GM12874 (cell line): ENCODE results near the gene PRRC2A.

ENCODE experiments used
- CTCF ChIP-seq: IDR thresholded peaks from 2 replicates; pipeline ENCODE4 v1.5.1; 2011; ENCODE audit warnings: low read depth, mild to moderate bottlenecking, control low read depth, low read length, moderate library complexity; ENCODE audit not compliant: insufficient read depth

The PRRC2A gene

DNA sequence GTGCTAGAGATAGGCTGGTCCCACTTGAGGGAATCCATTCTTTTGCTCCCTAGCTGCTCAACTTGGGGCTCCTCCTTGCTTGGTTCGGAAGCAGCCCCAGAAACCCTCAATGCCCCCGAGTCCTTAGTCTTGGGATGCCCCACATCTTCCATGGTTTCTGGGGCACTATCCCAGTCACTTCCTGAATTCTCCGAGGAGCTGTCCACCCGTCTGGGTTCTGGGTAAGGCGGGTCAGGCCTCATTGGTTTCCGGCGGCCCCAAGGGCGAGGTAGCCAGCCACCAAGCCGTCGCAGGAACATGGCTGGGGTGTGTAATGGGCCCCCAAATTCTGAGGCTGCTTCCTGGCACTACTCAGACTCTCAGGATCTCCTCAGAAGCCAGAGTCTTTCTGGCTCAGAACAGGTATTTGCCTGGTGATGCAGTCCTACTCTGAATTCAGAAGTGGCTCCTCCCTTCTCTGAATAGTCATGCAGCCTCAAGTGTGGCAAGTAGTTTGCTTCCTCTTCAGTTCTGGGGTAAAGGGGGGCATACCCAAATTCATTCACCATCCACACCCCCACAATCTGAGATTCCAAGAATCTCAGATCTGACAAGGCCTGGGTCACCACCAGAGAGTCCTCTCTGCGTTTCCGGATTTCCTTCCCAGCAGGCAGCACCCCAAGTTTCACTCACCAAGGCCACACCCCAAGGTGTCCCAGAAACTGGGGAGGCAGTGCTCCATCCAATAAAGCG lies 39.3 kb downstream of the PRRC2A start:
- no peak for TF ChIP-seq CTCF

DNA sequence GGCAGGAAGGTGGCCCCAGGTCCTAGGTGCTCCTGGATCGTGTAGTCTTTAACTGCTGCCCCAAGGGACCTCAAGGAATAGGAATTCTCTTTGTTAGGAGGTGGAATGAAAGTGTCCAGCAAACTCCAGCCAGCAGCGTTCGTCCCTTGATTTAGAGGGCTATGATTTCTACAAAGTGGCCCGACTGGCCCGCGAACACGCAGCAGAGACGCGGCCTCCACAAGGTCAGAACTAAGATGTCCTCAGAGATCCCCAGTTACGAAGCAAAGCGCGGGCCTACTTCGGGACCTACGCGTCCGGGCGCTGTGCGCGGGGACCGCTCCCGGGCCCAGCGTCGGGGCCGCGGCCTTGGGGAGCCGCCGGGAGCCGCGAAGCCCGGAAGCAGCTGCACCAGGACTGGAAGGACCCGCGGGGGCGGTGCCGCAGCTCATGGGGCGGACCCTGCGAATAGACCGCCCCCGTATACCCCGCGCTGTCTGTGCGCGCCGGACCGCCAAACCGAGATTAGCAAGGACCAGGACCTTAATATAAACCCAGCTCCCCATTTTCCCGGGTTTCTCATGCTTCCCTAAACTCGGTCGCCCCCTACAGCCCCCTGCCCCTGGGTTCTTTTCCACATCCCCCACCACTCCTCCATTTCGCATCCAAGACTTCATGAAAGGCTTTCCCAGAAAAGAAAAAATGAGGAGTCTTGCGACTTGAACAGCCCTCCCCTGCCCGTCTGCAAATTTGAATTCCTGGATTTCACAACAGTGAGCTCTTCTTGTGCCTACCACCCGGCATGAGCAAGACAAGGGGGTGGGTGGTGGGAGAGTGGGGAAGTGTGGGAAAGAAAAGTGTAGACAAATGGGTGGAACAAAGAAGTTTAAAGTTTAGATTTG lies 40.1 kb downstream of the PRRC2A start, which contains the start of gene C6orf47:
Gene C6orf47, minus strand, starts transcription at position 398 of the 881 bp plus-strand sequence. CDS start 831 bp downstream, outside the sequence.
- TF ChIP-seq CTCF = no peak

- TF ChIP-seq CTCF = 0 out of 2 replicates have a peak, but pooled peaks have one; percentile 6
These were observed 41.0 kb downstream of the PRRC2A start for GRCh38 chr6:31661262-31662123.

GRCh38 chr6:31662124-31662723 lies 41.7 kb downstream of the PRRC2A start:
- no peak for TF ChIP-seq CTCF

DNA sequence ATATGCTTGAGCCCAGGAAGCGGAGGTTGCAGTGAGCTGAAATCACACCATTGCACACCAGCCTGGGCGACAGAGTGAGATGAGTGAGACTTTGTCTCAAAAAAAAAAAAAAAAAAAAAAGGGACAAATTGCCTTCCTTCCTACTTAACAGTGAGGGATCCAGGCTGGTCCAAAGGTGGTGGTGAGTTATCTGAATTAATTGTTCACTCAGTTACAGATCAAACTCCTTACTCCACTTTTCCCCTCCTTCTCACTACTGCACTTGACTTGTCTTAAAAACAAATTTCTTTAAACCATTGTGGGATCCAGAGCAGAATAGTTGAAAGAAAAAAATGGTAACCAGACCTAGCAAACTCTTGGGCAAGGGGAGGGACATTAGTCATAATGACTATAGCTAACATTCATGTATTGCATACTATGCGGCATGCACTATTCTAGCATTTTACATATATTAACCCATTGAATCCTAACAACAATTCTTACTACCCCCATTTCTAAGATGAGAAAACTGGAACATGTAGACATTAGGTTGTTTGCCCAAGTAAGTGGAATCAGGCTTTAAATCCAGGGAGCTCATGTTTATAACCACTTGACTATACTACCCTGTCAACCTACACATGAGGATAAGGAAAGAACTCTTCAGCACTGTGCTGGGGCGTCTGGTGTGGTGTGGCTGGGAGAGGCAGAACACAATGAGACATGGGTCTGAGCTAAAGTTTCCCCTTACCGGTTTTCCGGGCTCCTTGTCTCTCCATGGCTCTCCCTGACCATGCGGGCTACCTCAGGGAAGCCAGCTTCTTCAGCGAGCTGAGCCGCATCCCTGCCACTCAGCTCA lies 42.8 kb downstream of the PRRC2A start:
- TF ChIP-seq CTCF = no peak

DNA sequence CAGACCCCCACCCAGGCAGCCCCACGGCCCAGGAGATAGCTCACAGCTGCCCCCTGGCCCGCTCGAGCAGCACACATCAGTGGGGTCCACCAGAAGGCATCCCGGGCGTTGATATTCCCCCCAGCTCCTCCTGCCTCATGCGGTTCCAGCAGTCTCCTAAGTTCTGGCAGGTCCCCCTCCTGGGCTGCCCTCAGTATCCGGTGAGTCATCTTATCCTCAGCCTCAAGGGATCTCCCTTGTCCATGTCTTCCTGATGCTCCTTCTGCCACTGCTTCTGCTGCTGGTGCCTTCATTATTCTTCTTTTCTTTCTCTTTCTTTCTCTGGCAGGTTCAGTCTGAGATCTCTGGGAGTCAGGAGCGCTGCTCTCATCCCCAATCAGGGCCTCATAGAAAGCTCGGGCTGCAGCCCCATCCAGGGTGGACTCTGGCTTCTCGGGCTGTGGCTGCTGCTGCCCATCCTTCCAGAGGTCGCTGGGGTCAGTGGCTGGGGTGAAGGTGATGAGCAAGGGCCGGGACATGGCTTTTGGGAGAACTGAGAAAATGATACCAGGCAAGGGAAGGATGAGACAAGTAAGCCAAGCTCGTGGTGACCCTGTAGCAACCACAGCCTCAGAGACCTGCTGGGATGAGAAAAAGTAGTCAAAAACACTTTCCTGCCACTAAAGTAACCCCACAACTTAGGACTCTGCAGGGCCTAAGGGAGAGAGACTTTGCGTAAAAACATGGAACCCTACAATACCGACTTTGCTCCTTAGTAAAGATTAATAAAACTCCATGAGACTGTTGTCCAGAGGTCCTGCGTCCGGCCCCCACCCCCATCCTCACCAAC lies 43.7 kb downstream of the PRRC2A start:
- no peak for TF ChIP-seq CTCF
